Gastroesophageal sphincter (tissue), 4 donors: ENCODE data around the gene STUB1. TPM values are rescaled to one million over a fixed set of nuclear protein-coding genes. Genes with fewer than 3 reads are reported as not detected.

Experiments used
- ATAC-seq: fragments of 150-250 bp; one replicate; pipeline ENCODE4 v1.9.1; 2016; ENCODE audit warnings: mild to moderate bottlenecking, moderate library complexity
- H3K27ac ChIP-seq, 4 donors: fragments of 200-600 bp; sonication (generic) in 3 of 4; 1 replicate in 3 of 4; 2 replicates in 1 of 4; pipeline ENCODE4 v1.5.1; 2016 to 2019
- H3K27me3 ChIP-seq: fragments of 200-600 bp; sonication (generic); one replicate; pipeline ENCODE4 v1.5.1; 2019
- H3K36me3 ChIP-seq, 2 donors: fragments of 200-600 bp; sonication (generic); one replicate each; pipeline ENCODE4 v1.5.1; 2019; ENCODE audit warnings: control low read depth in 1 of 2
- H3K4me1 ChIP-seq, 3 donors: fragments of 200-600 bp; sonication (generic); 1 replicate in 2 of 3; 2 replicates in 1 of 3; pipeline ENCODE4 v1.5.1; 2016 to 2019; ENCODE audit warnings: control low read depth in 2 of 3
- H3K4me3 ChIP-seq, 2 donors: fragments of 200-600 bp; sonication (generic); one replicate each; pipeline ENCODE4 v1.5.1; 2019; ENCODE audit warnings: mild to moderate bottlenecking in 1 of 2, moderate library complexity in 1 of 2
- H3K9me3 ChIP-seq, 3 donors: fragments of 200-600 bp; sonication (generic); one replicate each; pipeline ENCODE4 v1.5.1; 2017 to 2019; ENCODE audit warnings: control low read depth in 2 of 3
- EP300 ChIP-seq: sonication (generic); formaldehyde crosslinking; IDR thresholded peaks from one replicate; pipeline ENCODE4 v1.6.1; 2017; ENCODE audit warnings: antibody characterized with exemption, mild to moderate bottlenecking
- POLR2A ChIP-seq, 2 donors: fragments of 450-650 bp; IDR thresholded peaks; one replicate each; pipeline ENCODE4 v1.6.1; 2017; ENCODE audit warnings: antibody characterized with exemption in 2 of 2, mild to moderate bottlenecking in 2 of 2, moderate library complexity in 1 of 2
- POLR2AphosphoS5 ChIP-seq: sonication (generic); formaldehyde crosslinking; IDR thresholded peaks from one replicate; pipeline ENCODE4 v1.6.1; 2017; ENCODE audit warnings: antibody characterized with exemption
- WGBS, 2 donors: methylation state at CpG; one replicate each; pipeline ENCODE4 v1.1.5; 2018; ENCODE audit warnings: low coverage in 1 of 2; 5-methylcytosine and 5-hydroxymethylcytosine counted together
- total RNA-seq, 4 donors: library from RNA; depleted of rRNA; stranded (reverse); fragments of >200 nt; gene quantifications; one replicate each; pipeline ENCODE4 v1.1.0, GENCODE V29; 2016
- TF ChIP-seq, protein P1 (sequence below), 4 experiments: fragments of 200-600 bp in 2 of 4; fragments of 450-650 bp in 2 of 4; sonication (generic) in 1 of 4; IDR thresholded peaks; one replicate each; pipeline ENCODE4 v1.5.1; 2017 to 2019; ENCODE audit warnings: antibody characterized with exemption in 4 of 4, mild to moderate bottlenecking in 2 of 4, moderate library complexity in 2 of 4

Gene STUB1
- total RNA-seq, 4 donors from 2014 or later: 161 to 212 (median 179) TPM

GRCh38 chr16:636206-637080 is 43.8 kb upstream of the STUB1 start, which contains the start of gene METTL26:
METTL26 (minus strand) TSS chr16:636305; CDS start chr16:636290, 15 bp downstream.
- TF ChIP-seq, protein P1, sequence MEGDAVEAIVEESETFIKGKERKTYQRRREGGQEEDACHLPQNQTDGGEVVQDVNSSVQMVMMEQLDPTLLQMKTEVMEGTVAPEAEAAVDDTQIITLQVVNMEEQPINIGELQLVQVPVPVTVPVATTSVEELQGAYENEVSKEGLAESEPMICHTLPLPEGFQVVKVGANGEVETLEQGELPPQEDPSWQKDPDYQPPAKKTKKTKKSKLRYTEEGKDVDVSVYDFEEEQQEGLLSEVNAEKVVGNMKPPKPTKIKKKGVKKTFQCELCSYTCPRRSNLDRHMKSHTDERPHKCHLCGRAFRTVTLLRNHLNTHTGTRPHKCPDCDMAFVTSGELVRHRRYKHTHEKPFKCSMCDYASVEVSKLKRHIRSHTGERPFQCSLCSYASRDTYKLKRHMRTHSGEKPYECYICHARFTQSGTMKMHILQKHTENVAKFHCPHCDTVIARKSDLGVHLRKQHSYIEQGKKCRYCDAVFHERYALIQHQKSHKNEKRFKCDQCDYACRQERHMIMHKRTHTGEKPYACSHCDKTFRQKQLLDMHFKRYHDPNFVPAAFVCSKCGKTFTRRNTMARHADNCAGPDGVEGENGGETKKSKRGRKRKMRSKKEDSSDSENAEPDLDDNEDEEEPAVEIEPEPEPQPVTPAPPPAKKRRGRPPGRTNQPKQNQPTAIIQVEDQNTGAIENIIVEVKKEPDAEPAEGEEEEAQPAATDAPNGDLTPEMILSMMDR (IDR thresholded peaks at IDR 0.05): peak in 2 of 4 experiments; percentile 9 to 29
- TF ChIP-seq EP300 (no peak), POLR2AphosphoS5 (peak; percentile 43), POLR2A (IDR thresholded peaks at IDR 0.05) (peak; percentile 56 to 70)
- peak; percentile 92 for ATAC-seq
- Histone ChIP-seq H3K4me1 (peaks cover 2 to 53% (median 21%) of the 10 kb centered on the region in 3 donors), H3K4me3 (peak within 1 kb of the TSS; percentile 62 to 94), H3K36me3 (peaks cover 0 to 26% of the 10 kb centered on the region in 2 donors), H3K27ac (peak within 1 kb of the TSS; percentile 90 to 97 (median 96)), H3K27me3 (peaks cover 10% of the 10 kb centered on the region), H3K9me3 (no peaks in the 10 kb centered on the region)
- 0% methylated on average over 1 to 13 of the region's 91 CpGs for WGBS, 2 donors

GRCh38 chr16:637081-638018 is 42.9 kb upstream of the STUB1 start:
- H3K4me1 ChIP-seq: peaks cover 2 to 57% (median 21%) of the 10 kb centered on the region in 3 donors
- WGBS, 2 donors: 91 to 100% methylated on average over 1 to 4 of the region's 53 CpGs
- ATAC-seq: peak; percentile 6
- peak overlapping the region; percentile 62 to 94 for H3K4me3 ChIP-seq
- TF ChIP-seq POLR2A (IDR thresholded peaks at IDR 0.05) (no peak), POLR2AphosphoS5 (no peak), EP300 (no peak)
- TF ChIP-seq, protein P1 (IDR thresholded peaks at IDR 0.05): no peak
- H3K9me3 ChIP-seq: no peaks in the 10 kb centered on the region
- H3K36me3 ChIP-seq: peaks cover 0 to 24% of the 10 kb centered on the region in 2 donors
- H3K27me3 ChIP-seq: peaks cover 6% of the 10 kb centered on the region
- H3K27ac ChIP-seq: peak overlapping the region; percentile 90 to 97 (median 96)

GRCh38 chr16:638034-638543 is 42.1 kb upstream of the STUB1 start:
- no peaks in the 10 kb centered on the region for H3K27me3 ChIP-seq
- H3K9me3 ChIP-seq: no peaks in the 10 kb centered on the region
- peak overlapping the region in 3 of 4 donors; percentile 95 to 97 (median 96) for H3K27ac ChIP-seq
- H3K4me3 ChIP-seq: no peak overlapping the region
- peaks cover 0 to 17% of the 10 kb centered on the region in 2 donors for H3K36me3 ChIP-seq
- no peak for ATAC-seq
- peaks cover 2 to 64% (median 29%) of the 10 kb centered on the region in 3 donors for H3K4me1 ChIP-seq
- no peak for TF ChIP-seq EP300
- TF ChIP-seq, protein P1 (IDR thresholded peaks at IDR 0.05): no peak
- no peak for TF ChIP-seq POLR2AphosphoS5
- no peak for TF ChIP-seq POLR2A (IDR thresholded peaks at IDR 0.05)
- WGBS, 2 donors: no CpG with 5 or more reads among the region's 15 CpGs

DNA sequence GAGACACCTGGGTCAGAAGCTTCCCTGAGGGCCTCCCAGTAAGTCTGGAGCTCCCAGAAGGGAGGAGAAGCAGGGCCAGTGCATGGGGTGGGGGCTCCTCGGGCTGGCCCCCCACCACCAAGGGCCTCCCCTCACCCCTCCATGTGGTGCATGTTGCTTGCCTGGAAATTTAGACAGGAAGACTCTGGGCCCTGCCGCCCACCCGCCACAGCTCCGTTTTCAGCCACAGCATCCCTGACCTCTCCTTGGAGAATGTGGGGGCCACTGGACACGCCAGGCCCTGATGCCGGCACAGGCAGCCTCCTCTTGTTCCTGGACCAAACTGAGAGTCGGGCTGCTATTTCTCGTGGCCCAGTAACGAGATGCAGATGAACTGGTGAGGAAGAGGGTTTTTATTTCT is 41.4 kb upstream of the STUB1 start:
- no peaks in the 10 kb centered on the region for H3K9me3 ChIP-seq
- TF ChIP-seq, protein P1 (IDR thresholded peaks at IDR 0.05): no peak
- TF ChIP-seq POLR2AphosphoS5 (no peak), POLR2A (IDR thresholded peaks at IDR 0.05) (no peak), EP300 (no peak)
- H3K27me3 ChIP-seq: no peaks in the 10 kb centered on the region
- H3K4me3 ChIP-seq: no peak overlapping the region
- no peak for ATAC-seq
- peaks cover 0 to 9% of the 10 kb centered on the region in 2 donors for H3K36me3 ChIP-seq
- no CpG with 5 or more reads among the region's 9 CpGs for WGBS, 2 donors
- H3K4me1 ChIP-seq: peaks cover 2 to 71% (median 30%) of the 10 kb centered on the region in 3 donors
- H3K27ac ChIP-seq: peak overlapping the region in 2 of 4 donors; percentile 96 to 97
